ENCODE measurements around the gene KCNQ1.

DNA sequence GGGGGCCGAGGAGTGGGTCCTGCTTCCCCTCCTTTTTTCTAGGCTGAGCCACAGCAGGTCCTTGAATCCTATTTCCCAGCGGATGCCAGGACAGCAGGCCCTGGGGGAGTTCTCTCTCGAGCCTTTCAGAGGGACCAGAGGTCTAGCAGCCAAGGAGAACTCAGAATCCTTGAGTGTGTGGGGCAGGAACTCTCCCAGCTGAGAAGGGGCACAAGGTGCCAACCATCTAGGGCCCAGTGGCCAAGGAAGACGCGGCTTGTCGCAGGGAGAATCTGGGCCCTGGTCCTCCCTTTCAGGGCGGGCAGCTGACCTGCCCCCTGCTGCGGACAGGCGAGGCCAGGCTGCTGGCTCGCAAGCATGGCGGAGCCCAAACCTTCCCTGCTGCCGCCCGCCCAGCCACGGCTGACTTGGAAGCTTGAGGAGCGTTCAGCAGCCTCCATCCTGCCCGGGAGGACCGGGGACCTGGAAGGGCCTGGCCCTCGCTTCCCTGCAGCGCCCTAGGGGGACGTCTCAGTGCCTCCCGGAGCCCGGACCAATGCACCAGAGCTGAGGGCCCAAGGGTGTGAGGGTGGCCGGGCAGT lies 45.2 kb upstream of the KCNQ1 start:
- TF ChIP-seq EZH2 (IDR thresholded peaks at IDR 0.05; ENCODE audit: insufficient read depth, poor library complexity, severe bottlenecking) (no peak), EZH2phosphoT487 (IDR thresholded peaks at IDR 0.05; ENCODE audit: insufficient read depth, low read depth) (no peak)
